Activated naive CD8-positive, alpha-beta T cell treated with anti-CD3 and anti-CD28 coated beads, Interleukin-2, amount 50 U/mL, for 24 hours (primary cell): ENCODE data around the gene ATXN10.
"Not testable (repeated sequence)": the region's sequence is repeated elsewhere in the genome, so short reads cannot be mapped to it uniquely, and the experiment has no call there.

ENCODE experiments used
- ATAC-seq: fragments of 150-1000 bp; cut with Tn5 transposase; one replicate; pipeline ENCODE4 v1.10.0; 2021
- DNase-seq: peaks from one replicate; pipeline ENCODE4 v3.0.0; 2021
- H3K27ac Mint-ChIP-seq: one replicate; pipeline ENCODE4 v1.8.0; 2021; ENCODE audit warnings: mild to moderate bottlenecking, mixed read lengths
- H3K27me3 Mint-ChIP-seq: one replicate; pipeline ENCODE4 v1.8.0; 2021; ENCODE audit warnings: mixed read lengths
- H3K36me3 Mint-ChIP-seq: one replicate; pipeline ENCODE4 v1.8.0; 2021; ENCODE audit warnings: low read depth, mixed read lengths
- H3K4me1 Mint-ChIP-seq: one replicate; pipeline ENCODE4 v1.8.0; 2021; ENCODE audit warnings: mixed read lengths
- H3K4me3 Mint-ChIP-seq: one replicate; pipeline ENCODE4 v1.8.0; 2021; ENCODE audit warnings: mild to moderate bottlenecking, moderate library complexity, mixed read lengths
- H3K9me3 Mint-ChIP-seq: one replicate; pipeline ENCODE4 v1.8.0; 2021; ENCODE audit warnings: mixed read lengths

Gene ATXN10

DNA sequence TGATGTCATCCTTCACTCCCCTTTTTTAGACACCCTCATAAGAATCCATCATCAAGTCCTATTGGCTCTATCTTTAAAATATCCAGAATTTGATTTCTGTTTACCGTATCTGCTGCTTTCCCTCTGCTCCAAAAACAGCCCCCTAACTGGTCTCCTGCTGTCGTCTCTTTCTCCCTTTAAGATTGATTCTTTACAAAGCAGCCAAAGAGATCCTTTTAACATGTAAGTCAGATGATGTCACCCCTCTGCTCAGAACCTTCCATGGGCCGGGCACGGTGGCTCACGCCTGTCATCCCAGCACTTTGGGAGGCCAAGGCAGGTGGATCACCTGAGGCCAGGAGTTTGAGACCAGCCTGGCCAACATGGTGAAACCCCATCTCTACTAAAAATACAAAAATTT, 11.1 kb downstream of the ATXN10 start:
- H3K27me3 Mint-ChIP-seq, H3K9me3 Mint-ChIP-seq, H3K4me1 Mint-ChIP-seq, DNase-seq, H3K27ac Mint-ChIP-seq, H3K36me3 Mint-ChIP-seq, ATAC-seq, H3K4me3 Mint-ChIP-seq: not testable (repeated sequence)

DNA sequence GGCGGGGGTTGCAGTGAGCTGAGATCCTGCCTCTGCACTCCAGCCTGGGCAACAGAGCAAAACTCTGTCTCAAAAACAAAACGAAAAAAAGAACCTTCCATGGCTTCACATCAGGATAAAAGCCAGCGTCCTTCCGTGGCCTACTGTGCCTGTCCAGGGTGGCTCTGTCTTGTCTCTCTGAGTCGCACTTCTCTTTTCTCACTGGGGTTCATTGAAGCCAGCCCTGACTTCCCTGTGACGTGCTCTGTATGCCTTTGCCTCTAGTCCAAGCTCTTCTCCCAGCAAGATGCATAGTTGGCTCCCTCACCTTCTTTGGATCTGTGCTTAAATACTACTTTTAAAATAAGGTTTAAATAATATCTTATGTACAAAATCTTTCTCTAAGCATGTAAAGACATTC, 11.6 kb downstream of the ATXN10 start:
- Mint-ChIP-seq H3K27ac (no peak overlapping the region), H3K4me3 (no peak overlapping the region), H3K4me1 (peaks cover 7% of the 10 kb centered on the region), H3K9me3 (no peaks in the 10 kb centered on the region), H3K36me3 (peaks cover 3% of the 10 kb centered on the region), H3K27me3 (no peaks in the 10 kb centered on the region)
- ATAC-seq, result no peak
- no peak for DNase-seq

DNA sequence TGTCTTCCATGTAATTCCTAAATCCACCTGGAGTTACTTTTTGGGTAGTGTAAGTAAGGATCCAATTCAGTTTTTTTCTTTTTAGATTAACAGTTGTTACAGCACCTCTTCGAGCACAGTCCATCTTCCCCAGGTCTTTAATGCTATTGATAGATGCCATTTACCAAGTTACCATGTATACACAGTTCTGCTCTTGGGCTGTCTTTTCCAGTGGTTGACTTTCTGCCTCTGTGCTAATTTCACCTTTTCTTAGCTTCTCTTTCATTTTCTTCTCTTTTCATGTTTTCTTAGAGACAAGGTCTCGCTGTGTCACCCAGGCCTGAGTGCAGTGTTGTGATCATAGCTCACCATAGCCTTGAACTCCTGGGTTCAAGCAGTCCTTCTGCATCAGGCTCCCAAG, 12.0 kb downstream of the ATXN10 start:
- H3K27me3 Mint-ChIP-seq, result no peaks in the 10 kb centered on the region
- H3K9me3 Mint-ChIP-seq, result no peaks in the 10 kb centered on the region
- no peak overlapping the region for H3K27ac Mint-ChIP-seq
- peaks cover 3% of the 10 kb centered on the region for H3K36me3 Mint-ChIP-seq
- no peak for ATAC-seq
- DNase-seq, result no peak
- H3K4me1 Mint-ChIP-seq, result peaks cover 7% of the 10 kb centered on the region
- H3K4me3 Mint-ChIP-seq, result no peak overlapping the region

DNA sequence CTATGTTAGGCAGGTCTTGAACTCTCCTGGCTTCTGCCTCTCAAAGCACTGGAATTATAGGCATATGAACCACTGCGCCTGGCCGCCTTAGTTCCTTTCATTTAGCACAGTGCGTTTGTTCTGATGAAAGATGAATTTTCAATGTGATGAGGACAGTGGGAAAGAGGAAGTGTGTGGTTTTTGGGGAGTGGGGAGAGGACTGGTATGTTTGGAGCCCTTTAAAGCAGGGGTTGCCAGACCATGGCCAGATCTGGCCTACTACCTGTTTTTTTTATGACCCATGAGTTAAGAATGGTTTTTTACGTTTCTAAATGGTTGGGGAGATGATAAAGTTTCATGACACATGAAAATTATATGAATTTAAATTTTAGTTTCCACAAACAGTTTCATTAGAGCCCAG, 12.5 kb downstream of the ATXN10 start:
- H3K27ac Mint-ChIP-seq, result no peak overlapping the region
- H3K36me3 Mint-ChIP-seq, result no peaks in the 10 kb centered on the region
- ATAC-seq, result no peak
- no peak for DNase-seq
- H3K4me1 Mint-ChIP-seq, result peaks cover 3% of the 10 kb centered on the region
- H3K27me3 Mint-ChIP-seq, result no peaks in the 10 kb centered on the region
- no peak overlapping the region for H3K4me3 Mint-ChIP-seq
- H3K9me3 Mint-ChIP-seq, result no peaks in the 10 kb centered on the region

DNA sequence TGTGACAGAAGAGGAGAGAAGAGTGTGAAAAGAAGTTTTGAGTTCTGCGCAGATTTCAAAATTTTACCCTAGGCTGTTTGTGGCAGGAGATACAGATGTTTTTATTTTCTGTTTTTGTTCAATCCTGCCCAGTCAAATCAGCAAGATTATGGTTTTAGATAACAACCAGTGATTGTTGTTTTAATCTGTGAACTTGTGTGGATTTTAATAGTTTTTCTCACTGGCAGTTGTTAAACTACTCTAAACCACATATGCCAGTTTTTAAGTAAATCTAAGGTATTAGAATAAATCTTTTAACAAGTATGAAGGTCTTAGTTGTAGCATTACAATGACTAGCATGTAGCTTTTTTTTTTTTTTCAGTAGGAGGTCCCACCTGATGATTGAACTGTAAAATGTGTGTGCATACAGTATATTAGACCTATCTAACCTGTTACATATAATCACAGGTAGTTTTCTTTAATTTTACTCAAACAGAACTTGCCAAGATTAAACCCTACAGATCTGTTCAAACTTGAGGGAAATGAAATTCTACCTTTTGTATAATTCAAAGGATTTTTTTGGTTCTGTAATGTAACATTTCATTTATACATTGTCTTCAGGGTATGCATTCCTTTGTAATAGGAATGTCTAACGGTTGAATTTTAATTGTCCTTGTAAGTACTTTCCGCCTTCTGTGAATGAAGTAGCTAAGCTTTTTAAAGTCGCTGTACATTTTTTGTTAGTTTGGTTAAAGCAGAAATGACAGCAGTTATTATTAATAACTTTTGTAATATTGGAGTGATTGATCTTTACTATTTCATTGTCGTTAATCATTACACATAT, 13.3 kb downstream of the ATXN10 start:
- no peaks in the 10 kb centered on the region for H3K4me1 Mint-ChIP-seq
- no peaks in the 10 kb centered on the region for H3K27me3 Mint-ChIP-seq
- no peak for ATAC-seq
- DNase-seq, result no peak
- no peak overlapping the region for H3K4me3 Mint-ChIP-seq
- no peaks in the 10 kb centered on the region for H3K9me3 Mint-ChIP-seq
- H3K27ac Mint-ChIP-seq, result no peak overlapping the region
- H3K36me3 Mint-ChIP-seq, result peaks cover 2% of the 10 kb centered on the region

DNA sequence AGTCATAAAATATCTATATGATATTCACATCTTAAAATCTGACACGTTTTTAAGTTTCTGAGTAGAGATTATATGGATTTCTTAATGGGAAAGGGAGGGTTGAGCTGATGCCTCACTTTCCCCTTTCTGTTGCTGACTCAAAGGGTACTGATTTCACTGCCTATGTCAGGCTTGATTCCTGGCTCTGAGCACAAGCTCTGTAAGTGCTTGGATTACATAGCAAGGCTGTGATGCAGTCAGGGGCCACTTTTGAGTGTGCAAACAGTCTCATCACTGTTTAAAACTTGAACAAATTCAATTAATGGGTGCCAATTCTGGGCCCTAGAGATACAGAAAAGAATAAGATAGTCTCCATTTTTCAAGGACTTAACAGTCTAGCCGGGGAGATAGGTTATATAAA, 14.4 kb downstream of the ATXN10 start:
- Mint-ChIP-seq H3K4me3 (no peak overlapping the region), H3K4me1 (peaks cover 2% of the 10 kb centered on the region), H3K27me3 (no peaks in the 10 kb centered on the region), H3K9me3 (no peaks in the 10 kb centered on the region), H3K36me3 (peaks cover 12% of the 10 kb centered on the region), H3K27ac (no peak overlapping the region)
- DNase-seq, result no peak
- ATAC-seq, result no peak

DNA sequence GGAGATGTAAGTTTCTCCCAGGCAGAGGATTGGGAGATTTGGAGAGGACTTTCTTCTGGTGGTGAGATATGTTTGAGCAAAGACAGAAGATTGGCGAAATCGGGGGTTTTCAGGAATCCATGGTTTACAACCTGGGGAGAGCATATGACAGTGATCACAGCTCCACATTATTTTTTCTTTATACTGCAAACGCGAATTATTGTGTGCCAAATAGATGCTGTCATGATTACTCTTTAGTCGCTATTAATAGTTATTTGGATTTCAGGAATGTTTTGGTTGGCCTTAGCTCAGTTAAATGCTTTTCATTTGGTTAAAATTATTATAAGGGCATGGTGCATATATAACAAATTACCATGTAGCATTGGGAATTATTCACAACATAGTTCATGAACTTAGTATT, 15.2 kb downstream of the ATXN10 start:
- no peaks in the 10 kb centered on the region for H3K9me3 Mint-ChIP-seq
- H3K27me3 Mint-ChIP-seq, result no peaks in the 10 kb centered on the region
- H3K4me3 Mint-ChIP-seq, result no peak overlapping the region
- ATAC-seq (no peak), DNase-seq (no peak)
- no peak overlapping the region for H3K27ac Mint-ChIP-seq
- peaks cover 14% of the 10 kb centered on the region for H3K36me3 Mint-ChIP-seq
- peaks cover 2% of the 10 kb centered on the region for H3K4me1 Mint-ChIP-seq

DNA sequence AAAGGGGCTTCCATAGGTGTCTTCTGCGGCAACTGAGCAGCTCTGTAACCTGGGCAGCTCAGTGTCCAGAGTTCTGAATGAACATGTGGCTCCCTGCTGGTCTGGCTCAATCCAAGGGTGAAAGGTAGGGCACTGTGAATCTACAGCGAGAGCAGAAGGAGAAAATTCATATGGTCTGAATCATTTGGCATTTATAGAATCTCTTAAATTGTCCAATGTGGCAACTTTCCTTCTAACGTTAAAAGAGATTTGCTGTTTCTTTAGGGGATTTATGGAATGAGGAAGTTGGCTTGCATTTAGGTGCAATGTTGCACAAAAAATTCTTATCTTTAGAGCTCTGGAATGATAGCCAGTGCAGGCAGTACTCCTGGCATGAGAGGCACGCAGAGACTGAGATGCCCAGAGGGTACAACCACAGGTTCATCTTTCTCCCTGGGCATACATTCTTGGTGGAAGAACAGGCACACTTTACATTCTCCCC, 17.0 kb downstream of the ATXN10 start:
- no peaks in the 10 kb centered on the region for H3K27me3 Mint-ChIP-seq
- DNase-seq (no peak), ATAC-seq (no peak)
- H3K4me1 Mint-ChIP-seq, result peaks cover 2% of the 10 kb centered on the region
- H3K4me3 Mint-ChIP-seq, result no peak overlapping the region
- H3K27ac Mint-ChIP-seq, result no peak overlapping the region
- peaks cover 25% of the 10 kb centered on the region for H3K36me3 Mint-ChIP-seq
- H3K9me3 Mint-ChIP-seq, result no peaks in the 10 kb centered on the region

DNA sequence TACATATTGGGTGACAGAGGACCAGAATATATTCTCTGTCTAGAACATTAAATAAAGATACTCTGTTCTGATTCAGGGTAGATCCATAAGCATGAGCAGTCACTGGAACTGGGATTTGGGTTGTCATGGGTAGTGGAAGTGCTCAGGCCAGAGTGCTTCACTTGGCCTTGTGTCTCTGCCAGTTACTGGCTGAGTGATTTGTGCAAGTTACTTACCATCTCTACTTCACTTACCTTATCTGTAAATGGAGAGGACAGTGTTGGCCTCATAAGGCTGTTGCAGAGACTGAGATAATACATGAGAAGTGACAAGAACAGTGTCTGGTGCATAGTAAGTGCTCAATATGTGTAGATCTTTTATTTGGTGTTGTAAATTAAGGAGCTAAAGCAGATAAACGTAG, 17.6 kb downstream of the ATXN10 start:
- Mint-ChIP-seq H3K27me3 (no peaks in the 10 kb centered on the region), H3K9me3 (no peaks in the 10 kb centered on the region), H3K4me3 (no peak overlapping the region), H3K36me3 (peaks cover 30% of the 10 kb centered on the region), H3K4me1 (peaks cover 2% of the 10 kb centered on the region), H3K27ac (no peak overlapping the region)
- DNase-seq, result no peak
- no peak for ATAC-seq

DNA sequence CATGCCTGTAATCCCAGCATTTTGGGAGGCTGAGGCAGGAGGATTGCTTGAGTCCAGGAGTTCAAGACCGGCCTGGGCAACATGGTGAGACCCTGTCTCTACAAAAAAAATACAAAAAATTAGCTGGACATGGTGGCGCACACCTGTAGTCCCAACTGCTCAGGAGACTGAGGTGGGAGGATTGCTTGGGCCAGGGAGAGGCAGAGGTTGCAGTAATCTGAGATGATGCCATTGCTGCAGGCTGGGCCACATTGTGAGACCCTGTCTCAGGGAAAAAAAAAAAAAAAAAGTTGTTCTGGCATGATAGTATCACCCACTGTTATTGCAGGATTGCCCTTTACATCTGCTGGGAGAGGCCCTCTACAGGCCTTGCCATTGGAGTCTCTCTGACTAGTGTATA, 18.4 kb downstream of the ATXN10 start:
- ATAC-seq (no peak), DNase-seq (no peak)
- no peak overlapping the region for H3K27ac Mint-ChIP-seq
- H3K4me1 Mint-ChIP-seq, result peaks cover 2% of the 10 kb centered on the region
- no peak overlapping the region for H3K4me3 Mint-ChIP-seq
- H3K36me3 Mint-ChIP-seq, result peaks cover 30% of the 10 kb centered on the region
- H3K27me3 Mint-ChIP-seq, result no peaks in the 10 kb centered on the region
- no peaks in the 10 kb centered on the region for H3K9me3 Mint-ChIP-seq

DNA sequence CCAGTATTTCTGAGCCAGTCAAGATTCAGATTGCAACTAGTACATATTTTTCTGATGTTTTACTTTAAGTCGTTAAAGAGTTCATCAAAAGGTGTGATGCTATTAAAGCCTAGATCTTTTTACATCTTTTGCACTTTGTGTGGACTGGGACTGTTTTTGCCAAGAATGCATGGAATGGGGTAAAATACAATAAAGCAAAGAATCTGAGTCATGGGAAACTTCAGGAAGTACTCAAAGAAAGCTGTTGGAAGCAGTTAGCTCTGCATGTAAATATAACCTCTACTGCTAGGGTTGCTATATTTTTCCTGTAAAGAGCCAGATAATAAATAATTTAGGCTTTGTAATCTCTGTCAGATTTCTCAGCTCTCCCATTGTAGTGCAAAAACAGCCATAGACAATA, 20.9 kb downstream of the ATXN10 start:
- H3K9me3 Mint-ChIP-seq, result no peaks in the 10 kb centered on the region
- ATAC-seq (no peak), DNase-seq (no peak)
- H3K4me3 Mint-ChIP-seq, result no peak overlapping the region
- no peaks in the 10 kb centered on the region for H3K27me3 Mint-ChIP-seq
- H3K27ac Mint-ChIP-seq, result no peak overlapping the region
- peaks cover 38% of the 10 kb centered on the region for H3K36me3 Mint-ChIP-seq
- H3K4me1 Mint-ChIP-seq, result peaks cover 2% of the 10 kb centered on the region

DNA sequence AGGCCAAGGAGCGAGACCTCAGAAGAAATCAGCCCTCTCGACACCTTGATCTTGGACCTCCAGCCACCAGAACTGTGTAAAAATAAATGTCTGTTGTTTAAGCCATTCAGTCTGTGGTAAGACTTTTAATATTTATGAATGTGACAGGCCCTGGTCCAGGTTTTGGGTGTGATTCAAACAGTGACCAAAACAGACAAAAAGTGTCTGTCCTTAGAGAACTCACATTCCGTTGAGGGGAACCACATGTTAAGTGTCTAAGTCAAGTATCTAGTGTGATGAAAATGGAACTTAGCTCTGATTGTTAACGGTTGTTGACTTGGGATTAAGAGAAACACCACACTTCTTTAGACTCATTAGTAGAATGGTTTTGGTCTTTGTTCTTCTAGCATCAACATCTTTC, 22.2 kb downstream of the ATXN10 start:
- Mint-ChIP-seq H3K27ac (no peak overlapping the region), H3K27me3 (no peaks in the 10 kb centered on the region), H3K4me3 (no peak overlapping the region), H3K36me3 (peaks cover 46% of the 10 kb centered on the region), H3K9me3 (no peaks in the 10 kb centered on the region), H3K4me1 (peaks cover 10% of the 10 kb centered on the region)
- DNase-seq (no peak), ATAC-seq (no peak)

DNA sequence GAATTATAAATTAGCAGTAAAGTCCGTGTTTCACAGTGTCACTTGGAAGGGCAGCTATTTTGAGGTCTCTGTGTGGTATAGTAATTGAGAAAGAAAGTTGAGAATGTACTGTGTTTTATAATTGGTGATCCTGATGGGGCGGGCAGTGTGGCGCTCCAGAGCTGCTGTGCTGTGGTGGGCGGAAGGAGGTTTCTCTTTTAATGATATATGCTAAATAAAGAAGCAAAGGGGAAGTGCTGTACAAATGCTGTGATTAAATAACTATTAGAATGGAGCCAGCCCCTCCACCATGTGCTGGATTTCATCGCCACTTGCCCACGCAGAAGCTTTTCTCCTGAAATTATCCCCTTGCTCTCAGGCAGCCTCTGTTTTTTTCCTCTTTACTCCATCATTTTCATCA, 24.6 kb downstream of the ATXN10 start:
- no peak overlapping the region for H3K27ac Mint-ChIP-seq
- ATAC-seq (no peak), DNase-seq (no peak)
- H3K4me1 Mint-ChIP-seq, result peaks cover 8% of the 10 kb centered on the region
- H3K9me3 Mint-ChIP-seq, result no peaks in the 10 kb centered on the region
- H3K36me3 Mint-ChIP-seq, result peaks cover 46% of the 10 kb centered on the region
- H3K4me3 Mint-ChIP-seq, result no peak overlapping the region
- H3K27me3 Mint-ChIP-seq, result no peaks in the 10 kb centered on the region

DNA sequence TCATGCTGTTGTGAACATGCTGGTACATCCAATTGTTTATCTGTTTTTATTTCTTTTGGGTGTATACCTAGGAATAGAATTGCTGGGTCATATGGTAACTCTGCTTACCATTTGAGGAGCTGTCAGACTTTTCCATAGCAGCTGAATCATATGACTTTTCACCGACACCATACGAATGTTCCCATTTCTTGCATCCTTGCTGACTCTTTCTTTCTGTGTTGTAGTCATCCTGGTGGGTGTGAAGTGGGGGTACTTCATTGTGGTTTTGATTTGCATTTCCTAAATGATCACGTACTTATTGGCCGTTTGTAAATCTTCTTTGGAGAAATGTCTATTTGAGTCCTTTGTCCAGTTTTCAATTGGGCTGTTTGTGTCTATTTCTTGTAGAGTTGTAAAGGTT, 26.5 kb downstream of the ATXN10 start:
- no peak overlapping the region for H3K4me3 Mint-ChIP-seq
- H3K9me3 Mint-ChIP-seq, result no peaks in the 10 kb centered on the region
- peaks cover 8% of the 10 kb centered on the region for H3K4me1 Mint-ChIP-seq
- ATAC-seq, result peak; percentile 52
- H3K27me3 Mint-ChIP-seq, result no peaks in the 10 kb centered on the region
- peaks cover 51% of the 10 kb centered on the region for H3K36me3 Mint-ChIP-seq
- DNase-seq, result no peak
- H3K27ac Mint-ChIP-seq, result peak overlapping the region; percentile 44

DNA sequence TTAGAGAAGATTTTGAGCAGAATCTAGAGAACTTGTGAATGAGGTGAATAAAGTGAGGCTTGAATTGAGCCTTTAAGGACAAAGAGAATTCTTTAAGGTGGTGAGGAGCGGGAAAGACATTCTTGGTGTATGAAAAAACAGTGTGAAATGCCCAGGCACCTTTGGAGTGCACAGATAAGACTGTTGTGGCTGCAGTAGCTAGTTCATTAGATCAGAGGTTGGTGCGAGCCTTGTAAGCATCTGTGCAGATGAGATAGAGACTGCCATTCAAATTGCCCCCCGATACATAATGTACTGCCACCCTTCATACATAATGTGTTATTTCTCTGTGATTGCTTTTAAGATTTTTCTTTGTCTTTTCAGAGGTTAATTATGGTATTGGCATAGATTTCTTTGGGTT, 31.3 kb downstream of the ATXN10 start:
- no peaks in the 10 kb centered on the region for H3K9me3 Mint-ChIP-seq
- H3K36me3 Mint-ChIP-seq, result peaks cover 66% of the 10 kb centered on the region

DNA sequence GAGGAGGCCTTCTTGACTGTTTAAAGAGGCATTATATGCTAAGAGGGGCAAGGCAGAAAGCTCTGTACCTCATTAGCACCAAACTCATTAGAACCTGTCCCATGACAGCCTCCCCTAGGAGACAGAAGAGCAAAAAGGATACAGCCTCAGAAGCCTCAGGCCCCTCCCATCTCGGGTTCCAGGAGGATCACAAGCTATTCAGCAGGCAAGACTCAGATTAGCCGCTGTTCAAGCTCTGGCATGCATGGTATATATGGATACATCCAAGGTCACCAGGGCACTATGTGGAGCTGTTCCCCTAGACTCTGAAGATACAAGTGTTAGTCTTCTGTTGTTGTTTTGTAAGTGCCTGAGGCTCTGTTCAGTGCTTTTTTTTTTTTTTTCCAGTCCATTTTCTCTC, 32.1 kb downstream of the ATXN10 start:
- Mint-ChIP-seq H3K27ac (no peak overlapping the region), H3K4me3 (no peak overlapping the region), H3K4me1 (peaks cover 7% of the 10 kb centered on the region), H3K27me3 (no peaks in the 10 kb centered on the region), H3K9me3 (no peaks in the 10 kb centered on the region), H3K36me3 (peaks cover 64% of the 10 kb centered on the region)
- ATAC-seq (no peak), DNase-seq (no peak)

More for the DNA sequence above, 31.3 kb downstream of the ATXN10 start:
- DNase-seq (no peak), ATAC-seq (no peak)
- Mint-ChIP-seq H3K27me3 (no peaks in the 10 kb centered on the region), H3K27ac (no peak overlapping the region), H3K4me3 (no peak overlapping the region), H3K4me1 (peaks cover 9% of the 10 kb centered on the region)
